SK-N-MC (cell line): ENCODE data around the gene TRAF3.

Source experiments
- EZH2 ChIP-seq: fragments of 200-600 bp; sonication (generic); IDR thresholded peaks from one replicate; pipeline ENCODE4 v1.6.1; 2017; ENCODE audit warnings: antibody characterized with exemption
- POLR2AphosphoS5 ChIP-seq: IDR thresholded peaks from 2 replicates; pipeline ENCODE4 v1.6.1; 2012; ENCODE audit warnings: mild to moderate bottlenecking, low read depth, low read length, borderline replicate concordance

- no peak for TF ChIP-seq EZH2
- TF ChIP-seq POLR2AphosphoS5: no peak
Observed at GRCh38 chr14:102819747-102820330, 42.6 kb downstream of the TRAF3 start.
